Superior temporal gyrus (tissue), 1 donor: Measurements from ENCODE around the gene MX2.
A peak's percentile ranks its signal among the peaks of the same experiment; 100 is the strongest.
"Not testable (repeated sequence)": the region's sequence is repeated elsewhere in the genome, so short reads cannot be mapped to it uniquely, and the experiment has no call there.

Source experiments
- DNase-seq: peaks from one replicate; pipeline ENCODE4 v3.0.0-alpha.2; 2016; ENCODE audit errors: extremely low spot score

The MX2 gene

DNA sequence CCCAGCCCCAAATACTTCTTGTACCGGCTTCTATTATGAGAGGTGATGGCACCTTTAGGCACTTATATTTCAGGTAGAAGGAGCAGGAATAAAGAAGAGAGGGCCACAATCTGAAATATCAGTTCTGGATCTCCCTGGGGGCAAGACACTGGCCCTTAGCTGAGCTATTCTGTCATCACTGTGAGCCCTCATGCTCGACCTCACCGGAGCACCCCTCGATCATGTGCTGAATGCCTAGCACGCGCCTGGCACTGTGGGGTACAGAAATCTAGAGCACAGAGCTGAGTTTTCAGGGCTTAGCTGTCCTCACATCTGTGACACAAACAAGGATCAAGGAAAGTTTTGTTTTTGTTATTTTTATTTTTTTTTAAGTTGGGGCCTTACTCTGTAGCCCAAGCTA lies 56.6 kb downstream of the MX2 start:
- no peak for DNase-seq

DNA sequence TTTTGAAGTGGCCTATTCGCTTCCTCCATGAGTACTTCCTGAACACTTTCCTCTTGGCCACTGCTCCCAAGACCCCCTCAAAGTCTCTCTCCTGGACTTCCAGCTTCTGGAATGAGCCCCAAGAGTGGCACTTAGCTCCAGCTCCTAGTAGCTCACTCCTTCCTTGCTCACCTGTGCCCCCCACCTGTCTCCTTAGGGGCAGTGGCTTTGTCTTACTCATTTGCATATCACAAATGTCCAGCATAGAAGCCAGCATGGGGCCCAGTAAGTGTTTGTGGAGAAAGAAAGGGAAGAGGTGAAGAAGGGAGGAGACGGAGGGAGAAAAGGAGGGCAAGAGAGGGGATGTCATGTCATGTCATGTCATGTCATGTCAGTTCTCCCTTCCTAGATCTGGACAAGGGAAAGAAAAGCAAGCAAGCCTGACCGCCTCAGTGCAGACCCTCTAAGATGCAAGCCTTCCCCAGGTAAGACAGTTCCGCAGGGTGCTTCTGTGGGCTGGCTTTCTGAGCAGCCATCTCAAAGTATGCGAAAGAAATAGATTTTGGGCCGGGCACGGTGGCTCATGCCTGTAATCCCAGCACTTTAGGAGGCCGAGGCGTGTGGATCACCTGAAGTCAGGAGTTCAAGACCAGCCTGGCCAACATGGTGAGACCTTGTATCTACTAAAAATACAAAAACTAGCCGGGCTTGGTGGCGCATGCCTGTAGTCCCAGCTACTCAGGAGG lies 57.3 kb downstream of the MX2 start:
- no peak for DNase-seq

DNA sequence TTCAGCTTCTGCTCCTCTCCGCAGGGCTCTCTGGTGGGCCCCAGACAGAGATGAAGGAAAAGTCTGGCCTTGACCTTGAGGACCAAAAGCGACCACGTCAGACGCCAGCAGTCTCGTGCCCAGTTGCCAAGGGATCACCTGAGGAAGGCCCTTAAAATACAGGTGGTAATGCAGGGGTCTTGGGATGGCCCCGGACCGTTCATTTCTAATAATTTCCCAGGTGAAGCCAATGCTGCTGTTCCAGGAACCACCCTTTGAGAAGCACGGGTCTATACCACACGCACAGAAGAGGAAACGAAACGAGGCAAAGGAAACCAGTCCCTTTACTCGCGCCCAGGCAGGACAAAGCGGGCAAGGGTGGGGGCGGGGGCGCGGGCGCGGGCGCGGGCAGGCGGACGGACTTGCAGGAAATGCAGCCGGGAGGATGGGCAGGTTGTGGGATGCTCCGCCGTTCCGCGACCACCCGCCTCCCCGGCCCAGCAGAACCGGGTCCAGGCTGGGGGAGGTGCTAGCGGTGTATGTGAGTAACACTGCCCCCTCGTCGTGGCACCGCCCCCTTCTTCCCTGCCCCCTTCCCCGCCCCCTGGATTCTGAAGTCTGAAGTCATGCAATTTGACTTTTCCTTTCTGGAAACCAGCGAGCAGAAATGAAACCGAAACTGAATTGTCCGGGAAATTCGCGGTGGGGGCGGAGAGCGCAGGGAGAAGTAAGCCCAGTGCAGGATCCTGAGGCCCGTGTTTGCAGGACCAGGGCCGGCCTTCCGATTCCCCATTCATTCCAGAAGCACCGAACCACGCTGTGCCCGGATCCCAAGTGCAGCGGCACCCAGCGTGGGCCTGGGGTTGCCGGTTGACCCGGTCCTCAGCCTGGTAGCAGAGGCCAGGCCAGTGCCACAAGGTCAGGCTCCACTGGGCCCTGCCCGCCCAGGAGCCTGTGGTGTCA lies 58.4 kb downstream of the MX2 start:
- peak; percentile 50 for DNase-seq

DNA sequence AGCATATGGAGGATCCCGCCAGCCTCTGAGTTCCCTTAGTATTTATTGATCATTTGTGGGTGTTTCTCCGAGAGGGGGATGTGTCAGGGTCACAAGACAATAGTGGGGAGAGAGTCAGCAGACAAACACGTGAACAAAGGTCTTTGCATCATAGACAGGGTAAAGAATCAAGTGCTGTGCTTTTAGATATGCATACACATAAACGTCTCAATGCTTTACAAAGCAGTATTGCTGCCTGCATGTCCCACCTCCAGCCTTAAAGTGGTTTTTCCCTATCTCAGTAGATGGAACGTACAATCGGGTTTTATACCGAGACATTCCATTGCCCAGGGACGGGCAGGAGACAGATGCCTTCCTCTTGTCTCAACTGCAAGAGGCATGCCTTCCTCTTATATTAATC lies 59.2 kb downstream of the MX2 start:
- DNase-seq: not testable (repeated sequence)

DNA sequence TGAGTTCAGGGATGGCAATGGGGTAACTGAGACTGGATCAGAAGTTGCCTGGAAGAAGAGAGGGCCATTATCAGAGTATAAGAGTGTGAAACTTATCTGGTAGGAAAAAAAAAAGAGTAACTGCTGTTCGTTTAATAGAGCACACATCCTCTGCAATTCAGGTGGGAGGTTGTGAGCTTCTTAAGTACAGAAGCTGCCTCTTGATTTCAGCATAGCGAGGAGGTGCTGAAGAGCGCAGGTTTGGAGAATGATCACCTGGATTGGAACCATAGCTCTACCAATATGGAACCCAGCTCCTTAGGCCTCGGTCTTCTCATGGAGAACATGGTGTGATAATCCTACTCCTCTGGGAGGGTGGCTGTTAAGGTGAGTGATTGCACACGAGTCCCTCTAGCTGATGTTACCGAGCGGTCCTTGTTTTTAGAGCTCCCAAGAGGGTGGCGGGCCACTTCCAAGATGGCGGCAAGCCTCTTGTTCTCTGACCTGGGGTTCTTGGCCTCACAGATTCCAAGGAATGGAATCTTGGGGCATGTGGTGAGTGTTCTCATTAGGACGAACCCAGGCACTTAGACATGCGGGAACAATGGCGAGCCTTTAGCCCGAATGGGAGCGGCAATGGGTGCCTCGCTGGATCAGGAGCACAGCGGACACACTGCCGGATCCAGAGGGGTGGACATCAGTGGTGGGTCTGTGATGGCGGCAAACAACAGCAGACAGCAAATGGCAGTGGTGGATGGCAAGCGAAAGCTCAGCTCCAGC lies 60.9 kb downstream of the MX2 start:
- DNase-seq: no peak

DNA sequence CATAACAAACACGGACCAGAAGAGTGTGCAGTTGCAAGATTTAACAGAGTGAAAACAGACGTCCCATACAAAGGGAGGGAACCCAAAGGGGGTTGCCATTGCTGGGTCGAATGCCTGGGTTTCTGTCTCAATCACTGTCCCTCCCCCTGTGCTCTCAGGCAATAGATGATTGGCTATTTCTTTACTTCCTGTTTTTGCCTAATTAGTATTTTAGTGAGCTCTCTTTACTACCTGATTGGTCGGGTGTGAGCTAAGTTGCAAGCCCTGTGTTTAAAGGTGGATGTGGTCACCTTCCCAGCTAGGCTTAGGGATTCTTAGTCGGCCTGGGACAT lies 61.4 kb downstream of the MX2 start:
- DNase-seq: not testable (repeated sequence)

DNA sequence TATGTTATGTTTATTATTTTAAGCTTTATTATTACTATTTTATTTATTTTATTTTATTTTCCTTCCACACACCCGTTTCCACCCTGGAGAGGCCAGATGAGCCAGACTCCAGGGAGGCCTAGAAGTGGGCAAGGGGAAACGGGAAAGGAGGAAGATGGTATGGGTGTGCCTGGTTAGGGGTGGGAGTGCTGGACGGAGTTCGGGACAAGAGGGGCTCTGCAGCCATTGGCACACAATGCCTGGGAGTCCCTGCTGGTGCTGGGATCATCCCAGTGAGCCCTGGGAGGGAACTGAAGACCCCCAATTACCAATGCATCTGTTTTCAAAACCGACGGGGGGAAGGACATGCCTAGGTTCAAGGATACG lies 63.7 kb downstream of the MX2 start:
- no peak for DNase-seq

DNA sequence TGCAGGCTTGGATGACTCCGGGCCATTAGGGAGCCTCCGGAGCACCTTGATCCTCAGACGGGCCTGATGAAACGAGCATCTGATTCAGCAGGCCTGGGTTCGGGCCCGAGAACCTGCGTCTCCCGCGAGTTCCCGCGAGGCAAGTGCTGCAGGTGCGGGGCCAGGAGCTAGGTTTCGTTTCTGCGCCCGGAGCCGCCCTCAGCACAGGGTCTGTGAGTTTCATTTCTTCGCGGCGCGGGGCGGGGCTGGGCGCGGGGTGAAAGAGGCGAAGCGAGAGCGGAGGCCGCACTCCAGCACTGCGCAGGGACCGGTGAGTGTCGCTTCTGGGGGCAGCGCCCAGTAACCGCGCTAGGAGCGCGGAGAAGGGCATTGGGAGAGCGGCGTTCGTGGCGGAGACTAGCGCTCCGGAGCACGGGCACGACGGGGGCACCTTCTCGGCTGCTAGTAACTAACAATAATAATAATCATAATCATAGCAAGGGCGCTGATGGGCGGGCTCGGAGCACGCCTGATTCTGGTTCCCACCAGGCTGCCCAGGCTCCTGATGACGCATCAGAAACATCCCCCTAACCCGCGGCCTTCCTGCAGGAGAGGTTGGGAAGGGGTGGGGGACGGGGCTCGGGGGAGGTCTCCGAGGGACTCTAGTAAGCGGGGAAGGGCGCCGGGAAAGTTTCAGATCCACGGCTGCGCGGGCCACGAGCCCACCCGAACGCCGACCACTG lies 64.3 kb downstream of the MX2 start, which contains the start of gene MX1:
MX1 (plus strand) TSS at position 286 of the 722 bp plus-strand sequence. CDS start 5,832 bp downstream, outside the sequence.
- peak; percentile 17 for DNase-seq

DNA sequence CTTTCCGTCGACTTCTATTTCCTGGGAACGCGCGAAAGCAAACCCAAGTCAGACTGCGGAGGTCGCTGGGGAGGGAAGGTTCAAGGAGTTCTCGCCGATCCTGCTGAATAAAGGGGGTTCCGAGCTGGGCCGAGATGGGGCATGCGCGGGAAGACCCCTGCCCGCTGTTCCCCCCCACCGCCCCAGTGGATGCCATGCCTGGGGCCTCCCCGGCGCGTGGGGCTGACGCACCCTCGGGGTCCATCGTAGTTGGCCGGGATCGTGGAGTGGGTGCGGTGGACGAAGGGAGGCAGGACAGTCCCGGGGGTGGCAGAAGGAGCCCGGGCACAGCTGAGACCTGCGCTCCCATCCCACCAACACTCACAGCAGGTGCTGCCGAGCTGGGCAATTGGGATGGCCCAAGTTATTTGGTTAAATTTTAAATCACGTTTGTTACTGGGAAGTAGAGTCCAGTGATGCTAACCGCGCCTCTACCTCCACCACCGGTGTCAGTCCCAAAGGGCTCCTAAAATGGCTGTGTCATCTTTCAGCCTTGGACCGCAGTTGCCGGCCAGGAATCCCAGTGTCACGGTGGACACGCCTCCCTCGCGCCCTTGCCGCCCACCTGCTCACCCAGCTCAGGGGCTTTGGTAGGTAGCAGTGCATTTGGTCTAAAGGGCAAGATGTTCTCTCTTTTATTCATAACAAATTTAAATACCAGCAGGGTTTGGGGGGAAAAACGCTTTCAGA lies 65.0 kb downstream of the MX2 start:
- DNase-seq: no peak

DNA sequence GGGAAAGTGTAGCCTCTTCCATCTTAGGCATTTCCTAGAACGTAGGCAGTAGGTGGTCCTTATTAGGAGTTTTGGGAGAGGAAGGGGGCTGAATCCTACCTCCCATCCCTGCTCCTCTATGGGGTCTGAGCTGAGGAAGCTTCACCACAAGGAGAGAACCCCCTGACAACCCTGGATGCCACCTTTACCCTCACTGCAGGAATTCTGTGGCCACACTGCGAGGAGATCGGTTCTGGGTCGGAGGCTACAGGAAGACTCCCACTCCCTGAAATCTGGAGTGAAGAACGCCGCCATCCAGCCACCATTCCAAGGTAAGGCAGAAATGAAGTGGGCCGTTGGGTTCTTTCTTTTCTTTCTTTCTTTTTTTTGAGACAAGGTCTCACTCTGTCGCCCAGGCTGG lies 65.7 kb downstream of the MX2 start:
- no peak for DNase-seq

DNA sequence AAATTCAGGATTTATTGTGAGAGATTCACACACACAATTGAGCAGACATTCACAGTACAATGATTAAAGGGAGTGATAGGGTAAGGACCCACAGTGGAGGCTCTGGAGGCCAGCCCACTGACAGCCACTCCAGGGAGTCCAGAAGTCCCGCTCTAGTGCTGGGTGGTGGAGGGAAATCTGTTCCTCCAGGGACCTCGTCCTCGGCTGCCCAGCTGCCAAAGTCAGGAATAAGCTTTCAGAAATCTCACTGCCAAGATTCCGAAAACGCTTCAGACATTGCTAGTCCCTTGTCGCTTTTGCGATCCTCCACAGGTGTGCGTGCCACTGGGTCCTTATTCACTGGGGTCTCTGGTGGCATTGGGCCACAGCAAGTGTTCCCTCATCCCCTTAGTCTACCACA lies 66.5 kb downstream of the MX2 start:
- no peak for DNase-seq

DNA sequence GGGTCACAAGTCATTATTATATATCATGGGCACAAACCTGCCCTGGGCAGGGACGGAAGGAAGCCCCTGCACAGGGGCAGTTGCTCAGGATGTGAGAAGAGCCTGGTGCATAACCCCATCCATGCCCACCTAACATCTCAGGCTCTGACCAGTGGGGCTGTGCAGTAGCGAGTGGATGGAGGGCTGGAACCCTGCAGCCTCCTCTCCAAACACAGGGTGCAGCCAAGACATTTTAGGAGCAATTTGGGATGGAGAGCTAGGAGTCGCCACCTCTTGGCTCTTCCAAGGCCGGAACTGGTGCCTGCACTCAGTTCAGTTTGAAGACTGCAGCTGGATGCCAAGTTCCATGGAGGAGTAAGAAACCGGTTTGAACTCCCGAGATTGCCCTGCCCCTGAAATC lies 67.0 kb downstream of the MX2 start:
- no peak for DNase-seq

DNA sequence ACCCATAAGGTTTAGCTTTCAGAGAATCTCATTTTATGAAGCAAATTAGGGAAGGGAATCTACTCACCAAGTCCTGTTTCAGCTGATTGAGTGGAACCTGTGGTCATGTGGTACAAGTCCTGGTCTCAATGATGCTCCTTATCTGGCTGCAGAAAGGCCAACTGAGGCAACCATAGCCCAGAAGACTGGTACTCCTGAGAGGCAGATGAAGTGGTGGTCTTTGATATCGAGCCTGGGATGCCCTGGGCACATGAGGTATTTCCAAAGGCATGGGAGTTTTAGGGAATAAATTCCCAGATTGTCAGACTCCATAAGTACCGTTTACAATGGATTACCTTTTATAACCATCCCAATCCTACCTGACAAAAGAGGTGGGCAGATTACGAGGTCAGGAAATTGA lies 67.5 kb downstream of the MX2 start:
- no peak for DNase-seq

DNA sequence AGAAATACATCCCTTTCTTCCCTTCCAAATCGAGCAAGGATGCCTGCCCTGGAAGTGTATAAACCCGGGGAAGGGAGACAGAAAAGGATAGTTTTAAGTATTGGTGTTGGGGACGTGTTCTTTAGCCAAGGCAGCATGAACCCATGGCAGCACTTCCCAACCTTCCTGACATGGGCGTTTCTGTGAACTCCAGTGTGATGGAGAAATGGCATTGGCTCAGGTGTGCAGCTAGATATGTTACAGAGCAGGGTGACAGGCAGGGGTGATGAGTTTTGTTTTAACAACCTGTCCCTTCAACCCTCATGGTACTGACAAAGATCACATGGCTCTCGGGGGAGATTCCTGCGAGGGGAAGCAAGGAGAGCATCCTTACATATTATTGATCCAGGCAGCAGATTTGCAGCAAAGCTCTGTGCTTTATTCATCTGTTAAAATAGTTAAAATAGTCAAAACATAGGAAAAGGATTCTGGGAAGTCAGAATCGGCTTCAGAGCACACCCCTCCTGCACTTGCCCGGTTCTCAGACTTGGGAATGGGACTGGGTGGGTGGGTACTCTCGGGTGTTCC lies 68.2 kb downstream of the MX2 start:
- DNase-seq: no peak

DNA sequence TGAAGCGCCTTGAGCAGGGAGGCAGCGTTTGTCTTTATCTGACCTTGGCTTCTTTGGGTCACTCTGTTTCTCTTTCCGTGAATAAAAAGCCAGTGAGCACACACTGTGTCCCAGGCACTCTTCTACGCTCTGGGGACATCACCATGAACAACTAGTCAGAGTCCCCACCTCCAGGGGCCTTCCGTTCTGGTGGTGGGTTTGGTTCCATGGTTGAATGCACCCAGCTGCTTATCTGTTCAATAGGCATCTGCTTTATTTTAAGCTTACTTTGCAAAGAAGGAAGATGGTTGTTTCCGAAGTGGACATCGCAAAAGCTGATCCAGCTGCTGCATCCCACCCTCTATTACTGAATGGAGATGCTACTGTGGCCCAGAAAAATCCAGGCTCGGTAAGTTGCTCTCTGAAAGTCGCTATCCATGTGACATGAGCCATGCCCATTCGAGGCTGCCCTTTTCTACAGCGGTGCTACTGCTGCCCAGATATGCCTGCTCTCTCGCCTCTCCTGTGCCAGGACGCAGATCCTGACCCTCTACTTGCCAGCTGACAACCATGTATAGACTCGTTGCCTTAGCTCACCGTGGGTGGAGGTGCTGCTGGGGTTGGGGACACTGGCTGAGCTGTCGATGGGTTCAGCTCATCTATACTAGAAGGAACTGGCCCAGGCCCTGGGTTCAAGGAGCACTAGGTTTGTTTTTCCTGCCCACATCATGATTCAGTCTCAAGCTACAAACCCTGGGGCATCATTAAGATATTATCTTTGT lies 70.1 kb downstream of the MX2 start:
- no peak for DNase-seq

DNA sequence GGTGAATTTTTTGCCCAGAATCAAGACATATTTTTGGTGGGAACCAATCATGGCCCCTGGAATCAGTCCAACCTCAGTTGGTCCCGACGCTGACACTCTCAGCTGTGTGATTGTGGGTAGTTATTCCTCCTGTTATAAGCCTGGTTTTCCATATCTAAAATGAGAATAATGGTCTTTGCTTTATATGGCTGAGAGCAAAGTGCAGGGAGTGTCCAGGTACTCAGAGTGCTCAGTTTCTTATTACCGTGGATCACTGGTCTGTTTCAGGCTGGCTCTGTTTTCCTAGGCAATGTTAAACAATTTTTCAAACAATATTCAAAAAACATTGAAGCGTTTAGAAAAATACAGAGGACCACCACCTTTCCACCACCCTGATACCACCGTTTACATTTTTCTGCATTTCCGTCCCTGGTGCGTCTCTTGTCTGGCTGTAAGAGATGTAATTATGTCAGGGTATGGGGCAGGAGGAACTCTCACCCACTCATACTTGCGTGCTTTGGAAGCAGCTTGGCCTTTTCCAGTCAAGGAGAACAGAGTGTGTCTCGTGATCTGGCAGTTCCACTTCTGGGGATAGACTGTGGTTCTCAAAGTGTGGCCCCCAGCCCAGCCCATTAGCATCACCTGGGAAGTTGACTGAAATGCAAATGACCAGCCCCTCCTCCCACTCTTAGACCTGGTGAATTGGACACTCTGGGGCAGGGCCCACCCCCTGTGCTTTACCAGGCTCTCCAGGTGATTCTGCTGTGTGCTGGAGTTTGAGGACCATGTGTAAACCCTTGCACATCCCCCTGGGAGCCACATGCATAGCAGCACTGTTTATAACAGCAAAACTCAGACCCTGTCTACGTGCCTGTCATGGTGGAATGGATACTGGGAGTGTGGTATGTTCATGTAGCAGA lies 71.0 kb downstream of the MX2 start:
- no peak for DNase-seq

DNA sequence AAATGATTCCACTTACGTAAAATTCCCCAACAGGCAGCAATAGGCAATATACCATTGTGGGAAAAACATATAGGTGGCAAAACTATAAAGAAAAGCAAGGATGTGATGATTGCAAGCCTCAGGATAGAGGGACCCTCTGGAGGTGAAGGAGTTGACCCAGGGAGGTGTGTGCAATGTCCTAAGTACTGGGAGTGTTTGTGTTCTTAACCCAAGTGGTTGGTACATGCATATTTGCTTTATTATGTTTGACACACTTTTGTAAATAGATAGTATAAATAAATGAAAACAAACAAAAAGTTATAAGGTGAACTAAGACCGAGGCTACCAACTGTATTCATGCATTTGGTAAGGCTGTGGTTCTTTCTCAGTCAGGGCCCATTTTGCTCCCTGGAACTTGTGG lies 71.7 kb downstream of the MX2 start:
- DNase-seq: no peak

DNA sequence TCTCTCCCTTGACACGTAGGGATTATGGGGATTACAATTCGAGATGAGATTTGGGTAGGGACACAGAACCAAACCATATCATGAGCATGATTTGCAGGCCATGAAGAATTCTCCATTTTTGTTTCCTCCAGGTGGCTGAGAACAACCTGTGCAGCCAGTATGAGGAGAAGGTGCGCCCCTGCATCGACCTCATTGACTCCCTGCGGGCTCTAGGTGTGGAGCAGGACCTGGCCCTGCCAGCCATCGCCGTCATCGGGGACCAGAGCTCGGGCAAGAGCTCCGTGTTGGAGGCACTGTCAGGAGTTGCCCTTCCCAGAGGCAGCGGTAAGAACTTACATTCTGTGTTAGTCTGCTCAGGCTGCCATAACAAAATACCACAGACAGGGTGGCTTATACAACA lies 73.9 kb downstream of the MX2 start:
- DNase-seq: no peak

DNA sequence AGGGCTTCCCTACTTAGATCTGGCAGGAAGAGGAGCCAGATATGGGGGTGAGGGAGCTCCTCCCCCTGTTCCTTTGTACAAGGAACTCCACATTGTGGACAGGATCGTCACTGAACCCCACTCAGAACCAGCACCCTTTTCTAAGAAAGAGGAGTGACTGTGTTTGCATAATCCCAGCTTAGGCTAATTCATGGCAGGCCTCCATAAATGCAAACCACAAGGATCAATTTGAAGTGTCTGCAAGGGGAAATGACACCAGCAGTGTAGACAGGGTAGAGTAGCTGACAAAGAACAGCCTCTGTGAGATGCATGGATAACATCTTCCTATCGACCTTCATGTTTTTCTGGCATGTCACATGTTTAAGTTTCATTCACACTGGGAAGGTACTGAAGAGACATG lies 75.9 kb downstream of the MX2 start:
- DNase-seq: no peak
